Right lung (tissue), 5 donors: Measurements from ENCODE around the gene SLC9A1. TPM values are rescaled to one million over a fixed set of nuclear protein-coding genes. Genes with fewer than 3 reads are reported as not detected.

ENCODE experiments used
- DNase-seq, 2 donors: peaks; one replicate each; pipeline ENCODE4 v3.0.0-alpha.2; 2013
- polyA plus RNA-seq, 5 donors: library from polyadenylated mRNA; unstranded; fragments of 120-200 nt; gene quantifications; one replicate each; pipeline versions ENCODE4 v1.2.1 to v1.2.3, GENCODE V29; 2013; ENCODE audit warnings: inconsistent platforms in 1 of 5, low replicate concordance in 1 of 5; ENCODE audit not compliant: insufficient read length in 5 of 5, insufficient read depth in 1 of 5

SLC9A1 gene
- polyA plus RNA-seq, 5 donors, result 15.1 to 23.9 (median 16.3) TPM

- DNase-seq, result no peak
Measured at GRCh38 chr1:27105018-27105417, 49.9 kb downstream of the SLC9A1 start.

GRCh38 chr1:27103498-27103897 is 51.4 kb downstream of the SLC9A1 start:
- DNase-seq, result no peak

- DNase-seq, result peak in 1 of 2 donors; percentile 70
Measured at GRCh38 chr1:27102707-27103468, 52.0 kb downstream of the SLC9A1 start.

GRCh38 chr1:27102134-27102706 is 52.7 kb downstream of the SLC9A1 start:
- DNase-seq, result no peak

GRCh38 chr1:27101696-27102095 is 53.2 kb downstream of the SLC9A1 start:
- DNase-seq, result no peak

GRCh38 chr1:27101054-27101491 is 53.9 kb downstream of the SLC9A1 start:
- DNase-seq, result no peak

GRCh38 chr1:27100335-27101053 is 54.4 kb downstream of the SLC9A1 start:
- DNase-seq, result no peak

- DNase-seq, result peak; percentile 70 to 71
Measured at GRCh38 chr1:27099587-27100334, 55.2 kb downstream of the SLC9A1 start.

- peak in 1 of 2 donors; percentile 64 for DNase-seq
Measured at GRCh38 chr1:27099135-27099586, 55.8 kb downstream of the SLC9A1 start.

- DNase-seq, result no peak
Measured at GRCh38 chr1:27098431-27099134, 56.3 kb downstream of the SLC9A1 start.

GRCh38 chr1:27097484-27097917 is 57.4 kb downstream of the SLC9A1 start:
- peak; percentile 79 to 85 for DNase-seq

GRCh38 chr1:27095576-27095975 is 59.3 kb downstream of the SLC9A1 start:
- no peak for DNase-seq

GRCh38 chr1:27092888-27093287 is 62.0 kb downstream of the SLC9A1 start:
- no peak for DNase-seq

- no peak for DNase-seq
Measured at GRCh38 chr1:27090911-27091310, 64.0 kb downstream of the SLC9A1 start.

- no peak for DNase-seq
Measured at GRCh38 chr1:27087371-27088220, 67.3 kb downstream of the SLC9A1 start.

- no peak for DNase-seq
Measured at GRCh38 chr1:27086628-27087027, 68.3 kb downstream of the SLC9A1 start.

GRCh38 chr1:27086026-27086425 is 68.9 kb downstream of the SLC9A1 start:
- DNase-seq, result no peak

GRCh38 chr1:27084107-27084506 is 70.8 kb downstream of the SLC9A1 start:
- no peak for DNase-seq

GRCh38 chr1:27077968-27078367 is 77.0 kb downstream of the SLC9A1 start:
- DNase-seq, result no peak

- no peak for DNase-seq
Measured at GRCh38 chr1:27076803-27077202, 78.1 kb downstream of the SLC9A1 start.
